Osteocyte (in vitro differentiated cells): ENCODE measurements around the gene SPNS1. TPM values are rescaled to one million over a fixed set of nuclear protein-coding genes. Genes with fewer than 3 reads are reported as not detected.

Experiments used
- DNase-seq: peaks from one replicate; pipeline ENCODE4 v3.0.0; 2021; ENCODE audit warnings: mixed read lengths; ENCODE audit not compliant: unreplicated experiment; ENCODE audit errors: extremely low spot score
- H3K27ac Mint-ChIP-seq: one replicate; pipeline ENCODE4 v1.8.0; 2021; ENCODE audit warnings: mild to moderate bottlenecking, mixed read lengths; ENCODE audit not compliant: unreplicated experiment
- H3K27me3 Mint-ChIP-seq: one replicate; pipeline ENCODE4 v1.8.0; 2021; ENCODE audit warnings: mixed read lengths; ENCODE audit not compliant: unreplicated experiment
- H3K36me3 Mint-ChIP-seq: one replicate; pipeline ENCODE4 v1.8.0; 2021; ENCODE audit warnings: mixed read lengths; ENCODE audit not compliant: unreplicated experiment
- H3K4me1 Mint-ChIP-seq: one replicate; pipeline ENCODE4 v1.8.0; 2021; ENCODE audit warnings: mixed read lengths; ENCODE audit not compliant: unreplicated experiment
- H3K4me3 Mint-ChIP-seq: one replicate; pipeline ENCODE4 v1.8.0; 2021; ENCODE audit warnings: mild to moderate bottlenecking, moderate library complexity, mixed read lengths; ENCODE audit not compliant: unreplicated experiment
- H3K9me3 Mint-ChIP-seq: one replicate; pipeline ENCODE4 v1.8.0; 2021; ENCODE audit warnings: mixed read lengths; ENCODE audit not compliant: unreplicated experiment
- CTCF ChIP-seq: fragments of 200-600 bp; sonication (generic); IDR thresholded peaks from 2 replicates; pipeline ENCODE4 v1.5.0; 2021; ENCODE audit warnings: antibody characterized with exemption, mild to moderate bottlenecking, moderate library complexity
- total RNA-seq: library from RNA; stranded (reverse); gene quantifications from 2 replicates; pipeline ENCODE4 v1.2.1, GENCODE V29; 2021

SPNS1 gene
- total RNA-seq, 1 donor from 2014 or later = 96.6 TPM

- H3K27me3 Mint-ChIP-seq = no peaks in the 10 kb centered on the region
- H3K27ac Mint-ChIP-seq = peak overlapping the region; percentile 47
- peaks cover 12% of the 10 kb centered on the region for H3K4me1 Mint-ChIP-seq
- peak; percentile 88 for DNase-seq
- TF ChIP-seq CTCF = no peak
- no peak overlapping the region for H3K4me3 Mint-ChIP-seq
- H3K36me3 Mint-ChIP-seq = no peaks in the 10 kb centered on the region
- no peaks in the 10 kb centered on the region for H3K9me3 Mint-ChIP-seq
Measured at GRCh38 chr16:29029168-29029994, 54.8 kb downstream of the SPNS1 start.

GRCh38 chr16:29030086-29030840, 55.7 kb downstream of the SPNS1 start:
- no peak for TF ChIP-seq CTCF
- Mint-ChIP-seq H3K4me1 (peaks cover 12% of the 10 kb centered on the region), H3K27me3 (no peaks in the 10 kb centered on the region), H3K27ac (no peak overlapping the region), H3K9me3 (no peaks in the 10 kb centered on the region), H3K36me3 (no peaks in the 10 kb centered on the region), H3K4me3 (no peak overlapping the region)
- DNase-seq = no peak

Other genes with a start within 250 kb of the SPNS1 start
- 2.6 and 4.2 TPM in 2 replicates for gene NPIPB9, start 223.0 kb upstream of the SPNS1 start, total RNA-seq
- gene ATXN2L, start 151.8 kb upstream of the SPNS1 start, total RNA-seq = 208 and 210 TPM in 2 replicates
- gene TUFM, start 128.4 kb upstream of the SPNS1 start, total RNA-seq = 122 and 132 TPM in 2 replicates
- gene SH2B1, start 110.9 kb upstream of the SPNS1 start, total RNA-seq = 57.9 and 60.7 TPM in 2 replicates
- gene ATP2A1, start 96.3 kb upstream of the SPNS1 start, total RNA-seq = 0.42 and 0.64 TPM in 2 replicates
- gene RABEP2, start 49.5 kb upstream of the SPNS1 start, total RNA-seq = 19.3 and 20.0 TPM in 2 replicates
- not detected in 2 replicates for gene CD19, start 42.8 kb upstream of the SPNS1 start, total RNA-seq
- 34.9 and 39.5 TPM in 2 replicates for gene NFATC2IP, start 23.8 kb upstream of the SPNS1 start, total RNA-seq
- 9.2 and 12.0 TPM in 2 replicates for gene LAT, start 10.3 kb downstream of the SPNS1 start, total RNA-seq